Stomach (tissue), 9 donors: ENCODE measurements around the gene RGS10. TPM values are rescaled to one million over a fixed set of nuclear protein-coding genes. Genes with fewer than 3 reads are reported as not detected.

ENCODE experiments used
- DNase-seq, 2 donors: peaks; one replicate each; pipeline versions ENCODE4 v3.0.0 to v3.0.0-alpha.2; 2013 to 2019
- H3K27ac ChIP-seq, 5 donors: fragments of 200-600 bp in 4 of 5; sonication (generic) in 4 of 5; one replicate each; pipeline ENCODE4 v1.5.1; 2013 to 2019; ENCODE audit warnings: mild to moderate bottlenecking in 1 of 5, moderate library complexity in 1 of 5
- H3K27me3 ChIP-seq, 3 donors: fragments of 200-600 bp; sonication (generic); one replicate each; pipeline ENCODE4 v1.5.1; 2017 to 2019; ENCODE audit warnings: mixed run types in 1 of 3
- H3K36me3 ChIP-seq, 4 donors: fragments of 200-600 bp; sonication (generic); 1 replicate in 3 of 4; 2 replicates in 1 of 4; pipeline ENCODE4 v1.5.1; 2016 to 2019
- H3K4me1 ChIP-seq, 4 donors: fragments of 200-600 bp; sonication (generic); one replicate each; pipeline ENCODE4 v1.5.1; 2016 to 2019
- H3K4me3 ChIP-seq, 4 donors: fragments of 200-600 bp; sonication (generic) in 3 of 4; one replicate each; pipeline ENCODE4 v1.5.1; 2016 to 2019; ENCODE audit warnings: mild to moderate bottlenecking in 1 of 4
- H3K9me3 ChIP-seq, 4 donors: fragments of 200-600 bp; sonication (generic); one replicate each; pipeline ENCODE4 v1.5.1; 2016 to 2019
- EP300 ChIP-seq: sonication (generic); formaldehyde crosslinking; IDR thresholded peaks from one replicate; pipeline ENCODE4 v1.6.1; 2017; ENCODE audit warnings: antibody characterized with exemption
- POLR2A ChIP-seq, 4 donors: fragments of 450-650 bp; IDR thresholded peaks; one replicate each; pipeline ENCODE4 v1.6.1; 2016; ENCODE audit warnings: antibody characterized with exemption in 4 of 4, control low read depth in 2 of 4, mild to moderate bottlenecking in 1 of 4, moderate library complexity in 1 of 4
- POLR2AphosphoS5 ChIP-seq, 3 donors: sonication (generic); formaldehyde crosslinking; IDR thresholded peaks; one replicate each; pipeline ENCODE4 v1.6.1; 2016; ENCODE audit warnings: antibody characterized with exemption in 3 of 3
- WGBS, 5 donors: extraction: QIAGEN DNeasy Blood & Tissue Kit in 3 of 5; methylation state at CpG; one replicate each; pipeline versions ENCODE4 v1.1.5 to v1.1.7; 2013 to 2018; 5-methylcytosine and 5-hydroxymethylcytosine counted together
- intact Hi-C: fragments of 100-400 bp; cut with DNase I; formaldehyde crosslinking; loops from one replicate; pipeline ENCODE4 v1.15.1; 2023; ENCODE audit warnings: low total_unique reads
- polyA plus RNA-seq, 3 donors: library from polyadenylated mRNA; stranded (reverse); fragments of 200-250 nt; gene quantifications; one replicate each; pipeline ENCODE4 v1.2.3, GENCODE V29; 2013
- total RNA-seq, 5 donors: library from RNA; depleted of rRNA; stranded (reverse); fragments of >200 nt; gene quantifications; one replicate each; pipeline versions ENCODE4 v1.1.0 to v1.2.3, GENCODE V29; 2014 to 2016
- TF ChIP-seq, protein P1 (sequence below), 7 experiments: fragments of 450-650 bp in 4 of 7; fragments of 200-600 bp in 3 of 7; sonication (generic) in 3 of 7; IDR thresholded peaks; one replicate each; pipeline ENCODE4 v1.5.1; 2016 to 2019; ENCODE audit warnings: antibody characterized with exemption in 7 of 7, control low read depth in 2 of 7, mild to moderate bottlenecking in 1 of 7
- donor health status: healthy with polysubstance abuse.
- donor health status: Bipolar disorder and iron deficiency.
- donor health status: healthy.

RGS10 gene
- total and polyA plus RNA-seq, 8 donors = 12.3 to 177 (median 47.7) TPM; not detected in 1

DNA sequence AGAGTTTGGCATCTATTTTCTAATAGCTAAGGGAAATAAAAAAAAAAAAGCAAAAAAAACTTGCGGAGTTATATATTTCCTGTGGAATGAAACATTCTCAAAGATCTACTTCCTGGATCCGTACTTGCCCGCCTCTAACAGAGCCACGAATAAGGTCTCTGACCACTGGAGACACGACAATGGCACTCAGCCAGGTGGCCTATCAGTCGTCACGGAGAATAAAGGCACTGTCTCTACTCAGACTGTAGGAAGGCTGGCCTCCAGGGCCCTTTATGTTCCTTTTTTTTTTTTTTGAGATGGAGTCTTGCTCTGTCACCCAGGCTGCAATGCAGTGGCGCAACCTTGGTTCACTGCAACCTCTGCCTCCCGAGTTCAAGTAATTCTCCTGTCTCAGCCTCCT, 58.7 kb downstream of the RGS10 start:
- no peaks in the 10 kb centered on the region for H3K27me3 ChIP-seq
- intact Hi-C loops = no loop called here
- no peak for DNase-seq
- H3K36me3 ChIP-seq = no peaks in the 10 kb centered on the region
- no peak overlapping the region for H3K4me3 ChIP-seq
- 63 to 77% (median 75%) methylated on average over 9 of the region's 9 CpGs for WGBS, 5 donors
- H3K27ac ChIP-seq = no peak overlapping the region
- H3K9me3 ChIP-seq = no peaks in the 10 kb centered on the region
- no peak for TF ChIP-seq POLR2AphosphoS5 (IDR thresholded peaks at IDR 0.05)
- no peak for TF ChIP-seq POLR2A (IDR thresholded peaks at IDR 0.05)
- TF ChIP-seq EP300 = no peak
- TF ChIP-seq, protein P1, sequence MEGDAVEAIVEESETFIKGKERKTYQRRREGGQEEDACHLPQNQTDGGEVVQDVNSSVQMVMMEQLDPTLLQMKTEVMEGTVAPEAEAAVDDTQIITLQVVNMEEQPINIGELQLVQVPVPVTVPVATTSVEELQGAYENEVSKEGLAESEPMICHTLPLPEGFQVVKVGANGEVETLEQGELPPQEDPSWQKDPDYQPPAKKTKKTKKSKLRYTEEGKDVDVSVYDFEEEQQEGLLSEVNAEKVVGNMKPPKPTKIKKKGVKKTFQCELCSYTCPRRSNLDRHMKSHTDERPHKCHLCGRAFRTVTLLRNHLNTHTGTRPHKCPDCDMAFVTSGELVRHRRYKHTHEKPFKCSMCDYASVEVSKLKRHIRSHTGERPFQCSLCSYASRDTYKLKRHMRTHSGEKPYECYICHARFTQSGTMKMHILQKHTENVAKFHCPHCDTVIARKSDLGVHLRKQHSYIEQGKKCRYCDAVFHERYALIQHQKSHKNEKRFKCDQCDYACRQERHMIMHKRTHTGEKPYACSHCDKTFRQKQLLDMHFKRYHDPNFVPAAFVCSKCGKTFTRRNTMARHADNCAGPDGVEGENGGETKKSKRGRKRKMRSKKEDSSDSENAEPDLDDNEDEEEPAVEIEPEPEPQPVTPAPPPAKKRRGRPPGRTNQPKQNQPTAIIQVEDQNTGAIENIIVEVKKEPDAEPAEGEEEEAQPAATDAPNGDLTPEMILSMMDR (IDR thresholded peaks at IDR 0.05) = no peak
- peaks cover 0 to 16% (median 4%) of the 10 kb centered on the region in 4 donors for H3K4me1 ChIP-seq

DNA sequence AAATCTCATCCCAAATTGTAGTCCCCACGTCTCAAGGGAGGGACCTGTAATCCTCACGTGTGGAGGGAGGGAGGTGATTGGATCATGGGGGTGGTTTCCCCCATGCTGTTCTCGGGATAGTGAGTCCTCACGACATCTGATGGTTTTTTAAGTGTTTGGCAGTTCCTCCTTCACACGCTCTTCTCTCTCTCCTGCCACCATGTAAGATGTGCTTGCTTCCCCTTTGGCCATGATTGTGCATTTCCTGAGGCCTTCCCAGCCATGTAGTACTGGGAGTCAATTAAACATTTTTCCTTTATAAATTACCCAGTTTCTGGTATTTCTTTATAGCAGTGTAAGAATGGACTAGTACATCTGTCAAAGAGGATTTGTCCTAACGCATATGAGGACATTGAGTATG, 59.5 kb downstream of the RGS10 start:
- Histone ChIP-seq H3K36me3 (no peaks in the 10 kb centered on the region), H3K27me3 (no peaks in the 10 kb centered on the region), H3K4me3 (no peak overlapping the region), H3K4me1 (peaks cover 0 to 23% (median 5%) of the 10 kb centered on the region in 4 donors), H3K9me3 (no peaks in the 10 kb centered on the region), H3K27ac (no peak overlapping the region)
- TF ChIP-seq, protein P1 (IDR thresholded peaks at IDR 0.05) = no peak
- TF ChIP-seq EP300 (no peak), POLR2A (IDR thresholded peaks at IDR 0.05) (no peak), POLR2AphosphoS5 (IDR thresholded peaks at IDR 0.05) (no peak)
- no peak for DNase-seq
- intact Hi-C loops = no loop called here
- 78 to 98% (median 96%) methylated on average over 6 of the region's 6 CpGs for WGBS, 5 donors

DNA sequence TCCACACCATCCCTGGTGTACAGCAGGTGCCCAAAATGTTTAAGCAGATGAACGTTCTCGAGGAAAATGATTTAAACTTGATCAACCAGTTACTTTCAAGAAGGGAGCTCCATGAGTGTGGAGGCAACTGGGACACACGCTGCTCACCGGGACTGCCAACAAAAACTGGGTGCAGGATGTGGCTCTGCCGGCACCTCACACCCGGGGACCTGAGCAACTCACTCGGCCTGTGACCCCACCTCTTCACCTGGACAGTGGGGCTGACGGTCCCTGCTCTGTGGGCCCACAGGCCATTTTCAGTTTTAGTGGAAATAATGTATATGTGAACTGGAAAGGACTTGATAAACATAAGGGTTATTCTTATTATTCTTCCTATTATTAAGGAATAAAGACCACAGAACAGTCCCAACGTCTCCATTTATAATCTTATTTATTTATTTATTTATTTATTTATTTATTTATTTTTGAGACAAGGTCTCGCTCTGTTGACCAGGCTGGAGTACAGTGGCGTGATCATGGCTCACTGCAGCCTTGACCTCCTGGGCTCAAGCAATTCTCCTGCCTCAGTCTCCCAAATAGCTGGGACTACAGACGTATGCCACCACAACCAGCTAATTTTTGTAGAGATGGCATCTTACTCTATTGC, 60.6 kb downstream of the RGS10 start:
- intact Hi-C loops = no loop called here
- Histone ChIP-seq H3K27me3 (no peaks in the 10 kb centered on the region), H3K4me3 (no peak overlapping the region), H3K36me3 (no peaks in the 10 kb centered on the region), H3K9me3 (no peaks in the 10 kb centered on the region), H3K27ac (no peak overlapping the region), H3K4me1 (peaks cover 0 to 25% (median 5%) of the 10 kb centered on the region in 4 donors)
- TF ChIP-seq POLR2AphosphoS5 (IDR thresholded peaks at IDR 0.05) (no peak), POLR2A (IDR thresholded peaks at IDR 0.05) (no peak)
- TF ChIP-seq, protein P1 (IDR thresholded peaks at IDR 0.05) = no peak
- no peak for DNase-seq
- WGBS, 5 donors = 90 to 94% (median 93%) methylated on average over 12 of the region's 12 CpGs

DNA sequence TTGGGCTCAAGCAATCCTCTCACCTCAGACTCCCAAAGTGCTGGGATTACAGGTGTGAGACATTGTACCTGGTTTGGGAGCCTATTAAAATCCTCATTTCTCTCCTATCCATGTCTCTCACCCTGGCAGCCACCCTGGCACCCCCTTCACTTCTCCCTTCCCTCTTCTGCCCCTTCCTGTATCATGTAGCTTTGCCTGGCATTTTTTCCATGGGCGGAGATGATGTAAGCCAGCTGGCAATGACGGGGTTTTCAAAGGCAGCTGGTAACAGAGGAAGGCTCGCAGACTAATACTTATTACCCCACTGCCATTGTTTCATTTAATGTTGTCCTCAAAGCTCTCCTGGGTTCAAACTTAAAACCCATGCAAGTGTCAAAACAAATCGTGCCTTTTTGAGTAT, 61.9 kb downstream of the RGS10 start:
- Histone ChIP-seq H3K36me3 (no peaks in the 10 kb centered on the region), H3K9me3 (no peaks in the 10 kb centered on the region), H3K4me3 (no peak overlapping the region), H3K27ac (no peak overlapping the region), H3K4me1 (peaks cover 0 to 25% (median 5%) of the 10 kb centered on the region in 4 donors), H3K27me3 (no peaks in the 10 kb centered on the region)
- intact Hi-C loops = no loop called here
- WGBS, 5 donors = 50 to 64% (median 59%) methylated on average over 4 of the region's 4 CpGs
- TF ChIP-seq, protein P1 (IDR thresholded peaks at IDR 0.05) = no peak
- TF ChIP-seq EP300 = no peak
- no peak for TF ChIP-seq POLR2AphosphoS5 (IDR thresholded peaks at IDR 0.05)
- no peak for TF ChIP-seq POLR2A (IDR thresholded peaks at IDR 0.05)
- peak in 1 of 2 donors; percentile 64 for DNase-seq
